Measurements from ENCODE around the gene CENPT. TPM values are rescaled to one million over a fixed set of nuclear protein-coding genes. Genes with fewer than 3 reads are reported as not detected.
A peak's percentile ranks its signal among the peaks of the same experiment; 100 is the strongest.

Gene CENPT
- total RNA-seq, 1 donor from 2014 or later = 80.6 TPM

DNA sequence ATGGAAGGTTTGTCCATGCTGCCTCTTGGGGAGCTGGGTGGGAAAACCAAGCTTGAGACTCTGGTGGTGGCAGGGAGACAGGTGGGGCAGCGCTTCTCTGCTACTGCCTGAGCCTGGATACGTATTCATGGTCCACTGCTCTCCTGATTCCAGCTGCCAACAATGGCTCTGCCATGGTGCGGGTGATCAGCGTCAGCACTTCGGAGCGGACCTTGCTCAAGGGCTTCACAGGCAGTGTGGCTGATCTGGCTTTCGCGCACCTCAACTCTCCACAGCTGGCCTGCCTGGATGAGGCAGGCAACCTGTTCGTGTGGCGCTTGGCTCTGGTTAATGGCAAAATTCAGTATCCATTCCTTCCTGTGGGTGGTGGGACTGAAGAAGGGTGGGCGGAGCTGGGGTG, 29.6 kb upstream of the CENPT start:
- Mint-ChIP-seq H3K4me3 (ENCODE audit: low read depth) (no peak overlapping the region), H3K9me3 (ENCODE audit: low read depth) (no peaks in the 10 kb centered on the region), H3K27me3 (no peaks in the 10 kb centered on the region), H3K36me3 (ENCODE audit: insufficient read depth) (peaks cover 9% of the 10 kb centered on the region), H3K4me1 (ENCODE audit: low read depth) (peaks cover 23% of the 10 kb centered on the region), H3K27ac (no peak overlapping the region)
- TF ChIP-seq, protein P1, sequence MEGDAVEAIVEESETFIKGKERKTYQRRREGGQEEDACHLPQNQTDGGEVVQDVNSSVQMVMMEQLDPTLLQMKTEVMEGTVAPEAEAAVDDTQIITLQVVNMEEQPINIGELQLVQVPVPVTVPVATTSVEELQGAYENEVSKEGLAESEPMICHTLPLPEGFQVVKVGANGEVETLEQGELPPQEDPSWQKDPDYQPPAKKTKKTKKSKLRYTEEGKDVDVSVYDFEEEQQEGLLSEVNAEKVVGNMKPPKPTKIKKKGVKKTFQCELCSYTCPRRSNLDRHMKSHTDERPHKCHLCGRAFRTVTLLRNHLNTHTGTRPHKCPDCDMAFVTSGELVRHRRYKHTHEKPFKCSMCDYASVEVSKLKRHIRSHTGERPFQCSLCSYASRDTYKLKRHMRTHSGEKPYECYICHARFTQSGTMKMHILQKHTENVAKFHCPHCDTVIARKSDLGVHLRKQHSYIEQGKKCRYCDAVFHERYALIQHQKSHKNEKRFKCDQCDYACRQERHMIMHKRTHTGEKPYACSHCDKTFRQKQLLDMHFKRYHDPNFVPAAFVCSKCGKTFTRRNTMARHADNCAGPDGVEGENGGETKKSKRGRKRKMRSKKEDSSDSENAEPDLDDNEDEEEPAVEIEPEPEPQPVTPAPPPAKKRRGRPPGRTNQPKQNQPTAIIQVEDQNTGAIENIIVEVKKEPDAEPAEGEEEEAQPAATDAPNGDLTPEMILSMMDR (IDR thresholded peaks at IDR 0.05; ENCODE audit: unreplicated experiment) = no peak
- no peak for DNase-seq (ENCODE audit: low spot score, unreplicated experiment)

DNA sequence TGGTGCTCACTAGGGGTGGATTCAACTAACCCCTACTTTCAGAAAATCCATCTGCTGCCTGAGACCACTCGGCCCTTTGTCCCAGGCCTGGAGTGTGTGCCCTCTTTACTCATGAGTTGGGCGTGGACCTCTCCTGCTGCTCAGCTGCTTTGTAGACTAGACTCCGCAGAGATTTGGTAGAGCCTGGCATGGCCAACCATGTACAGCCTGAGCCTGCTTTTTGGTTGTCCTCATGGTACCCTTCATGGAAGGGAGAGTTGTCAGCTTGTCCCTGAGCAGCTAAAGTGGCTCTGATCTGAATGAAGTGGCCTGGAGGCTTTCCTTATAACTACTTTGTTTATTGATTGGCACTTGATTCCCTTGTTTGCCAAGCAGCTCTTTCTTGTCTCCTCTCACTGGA, 26.9 kb upstream of the CENPT start:
- H3K27me3 Mint-ChIP-seq = no peaks in the 10 kb centered on the region
- TF ChIP-seq, protein P1 (IDR thresholded peaks at IDR 0.05; ENCODE audit: unreplicated experiment) = no peak
- no peaks in the 10 kb centered on the region for H3K9me3 Mint-ChIP-seq (ENCODE audit: low read depth)
- peak overlapping the region; percentile 91 for H3K4me3 Mint-ChIP-seq (ENCODE audit: low read depth)
- peak overlapping the region; percentile 93 for H3K27ac Mint-ChIP-seq
- peaks cover 23% of the 10 kb centered on the region for H3K4me1 Mint-ChIP-seq (ENCODE audit: low read depth)
- H3K36me3 Mint-ChIP-seq (ENCODE audit: insufficient read depth) = peaks cover 10% of the 10 kb centered on the region
- no peak for DNase-seq (ENCODE audit: low spot score, unreplicated experiment)

DNA sequence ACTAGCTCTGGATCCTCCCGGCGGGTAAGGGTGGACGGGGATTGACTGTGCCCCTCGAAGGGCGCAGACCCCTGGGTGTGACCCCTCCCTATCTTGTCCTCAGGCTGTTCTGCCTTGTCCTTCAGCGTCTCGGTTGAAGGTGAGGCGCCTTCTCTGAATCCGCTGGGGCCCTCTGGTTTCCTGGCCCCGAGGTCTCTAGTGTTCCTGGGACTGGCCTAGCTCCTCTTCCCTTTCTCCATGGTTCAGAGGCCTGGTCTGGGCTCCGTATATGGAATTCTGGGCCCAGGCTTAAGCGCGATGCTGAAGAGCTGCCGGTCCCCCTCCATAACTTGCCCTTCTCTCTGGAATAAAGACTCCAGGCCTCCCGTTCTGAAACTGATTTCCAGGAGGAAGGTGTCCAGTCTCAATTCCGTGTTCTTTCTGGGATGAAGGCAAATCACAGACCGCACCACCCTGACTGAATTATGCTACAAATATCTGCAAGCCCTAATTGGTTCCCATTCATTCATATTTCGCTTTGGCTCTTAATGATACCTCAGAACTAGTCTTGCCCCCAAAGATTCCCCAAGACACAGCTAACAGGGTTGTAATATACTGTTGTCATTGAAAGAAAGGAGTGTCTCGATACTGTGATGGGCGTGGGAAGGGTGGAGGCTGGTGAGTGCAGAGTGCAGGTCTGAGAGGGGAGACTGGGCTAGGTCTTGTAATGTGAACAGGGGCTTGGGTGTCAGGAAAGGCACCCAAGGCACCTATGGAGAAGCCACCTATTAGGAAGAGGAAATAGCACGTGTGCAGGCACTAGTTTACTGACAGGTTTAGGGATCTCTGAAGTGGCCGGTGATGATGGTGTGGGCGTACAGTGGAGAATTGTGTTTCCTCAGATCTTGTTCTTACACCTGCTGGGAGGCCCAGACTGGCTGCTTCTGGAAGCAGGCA, 26.2 kb upstream of the CENPT start:
- no peaks in the 10 kb centered on the region for H3K27me3 Mint-ChIP-seq
- peak overlapping the region; percentile 91 for H3K4me3 Mint-ChIP-seq (ENCODE audit: low read depth)
- H3K4me1 Mint-ChIP-seq (ENCODE audit: low read depth) = peaks cover 23% of the 10 kb centered on the region
- H3K9me3 Mint-ChIP-seq (ENCODE audit: low read depth) = no peaks in the 10 kb centered on the region
- DNase-seq (ENCODE audit: low spot score, unreplicated experiment) = no peak
- peak overlapping the region; percentile 93 for H3K27ac Mint-ChIP-seq
- TF ChIP-seq, protein P1 (IDR thresholded peaks at IDR 0.05; ENCODE audit: unreplicated experiment) = no peak
- H3K36me3 Mint-ChIP-seq (ENCODE audit: insufficient read depth) = peaks cover 8% of the 10 kb centered on the region

DNA sequence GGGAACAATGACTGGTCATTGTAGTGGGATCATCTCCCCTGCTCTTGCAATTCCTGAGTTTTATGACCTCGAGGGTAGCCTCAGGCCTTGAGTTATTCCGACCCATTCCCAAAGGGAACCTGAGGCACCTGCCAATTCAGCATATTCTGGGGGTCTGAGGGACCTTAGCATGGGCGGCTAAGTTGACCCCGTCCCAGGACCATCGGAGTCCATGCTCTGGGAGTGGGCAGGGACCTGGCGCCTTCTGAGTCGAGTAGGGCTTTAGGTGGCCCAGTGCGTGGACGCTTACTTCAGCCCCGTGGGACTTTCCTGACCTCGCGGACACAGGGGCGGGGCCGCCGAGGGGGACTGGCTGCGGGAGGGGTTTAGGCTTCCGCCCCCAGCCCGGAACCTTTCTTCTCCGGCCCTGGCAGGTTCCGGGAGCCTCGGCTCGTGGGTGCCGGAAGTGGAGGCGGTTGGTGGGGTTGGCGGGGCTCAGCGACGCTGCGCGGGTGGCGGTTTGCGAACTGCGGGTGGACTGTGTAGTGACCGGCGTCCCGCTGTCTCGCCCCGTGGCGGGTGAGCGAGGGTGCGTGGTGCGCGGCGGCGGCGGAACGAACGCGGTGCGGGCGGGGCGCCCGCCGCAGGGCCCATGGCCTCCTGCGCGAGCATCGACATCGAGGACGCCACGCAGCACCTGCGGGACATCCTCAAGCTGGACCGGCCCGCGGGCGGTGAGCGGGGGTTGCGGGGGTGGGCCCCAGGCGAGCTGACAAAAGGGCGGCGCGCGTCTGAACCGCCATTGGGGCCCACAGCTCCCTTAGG, 25.3 kb upstream of the CENPT start, which contains the start of gene EDC4:
Gene EDC4 (plus strand): TSS at position 422 of the 804 bp plus-strand sequence. CDS start 210 bp downstream, at position 632.
- TF ChIP-seq, protein P1 (IDR thresholded peaks at IDR 0.05; ENCODE audit: unreplicated experiment) = no peak
- H3K27ac Mint-ChIP-seq = peak within 1 kb of the TSS; percentile 93
- peaks cover 23% of the 10 kb centered on the region for H3K4me1 Mint-ChIP-seq (ENCODE audit: low read depth)
- H3K27me3 Mint-ChIP-seq = no peaks in the 10 kb centered on the region
- no peaks in the 10 kb centered on the region for H3K9me3 Mint-ChIP-seq (ENCODE audit: low read depth)
- H3K4me3 Mint-ChIP-seq (ENCODE audit: low read depth) = peak within 1 kb of the TSS; percentile 91
- DNase-seq (ENCODE audit: low spot score, unreplicated experiment) = peak; percentile 56
- peaks cover 7% of the 10 kb centered on the region for H3K36me3 Mint-ChIP-seq (ENCODE audit: insufficient read depth)

DNA sequence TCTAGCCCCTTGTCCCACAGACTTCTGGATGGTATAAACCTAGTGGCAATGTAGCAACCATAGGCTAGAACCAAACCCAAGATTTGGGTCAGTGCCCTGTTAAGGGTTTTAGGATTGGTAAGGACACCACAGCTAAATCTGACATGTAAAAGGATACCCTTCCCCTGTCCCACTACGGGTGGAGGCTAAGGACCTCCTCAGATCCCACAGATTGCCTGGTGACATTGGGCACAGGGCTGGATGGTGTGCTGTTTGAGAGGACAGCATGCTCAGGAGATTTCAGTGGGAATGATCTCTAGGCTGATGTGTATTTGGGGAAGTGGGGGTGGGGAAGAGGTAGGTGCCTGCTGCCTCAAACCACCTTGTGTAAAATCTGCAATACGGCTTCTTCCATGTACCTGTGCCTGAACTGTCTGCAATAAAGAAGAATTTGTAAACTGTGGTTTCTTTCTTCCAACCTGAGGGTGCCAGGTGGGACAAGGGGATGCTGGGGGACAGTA, 24.7 kb upstream of the CENPT start:
- H3K36me3 Mint-ChIP-seq (ENCODE audit: insufficient read depth) = peaks cover 6% of the 10 kb centered on the region

More for the DNA sequence above, 24.7 kb upstream of the CENPT start:
- Mint-ChIP-seq H3K4me3 (ENCODE audit: low read depth) (peak overlapping the region; percentile 91), H3K27me3 (no peaks in the 10 kb centered on the region), H3K4me1 (ENCODE audit: low read depth) (peaks cover 23% of the 10 kb centered on the region), H3K27ac (peak overlapping the region; percentile 89), H3K9me3 (ENCODE audit: low read depth) (no peaks in the 10 kb centered on the region)
- TF ChIP-seq, protein P1 (IDR thresholded peaks at IDR 0.05; ENCODE audit: unreplicated experiment) = no peak
- no peak for DNase-seq (ENCODE audit: low spot score, unreplicated experiment)
